ENCODE measurements around the gene CYP2C18.
"Not testable (repeated sequence)": the region's sequence is repeated elsewhere in the genome, so short reads cannot be mapped to it uniquely, and the experiment has no call there.

Gene CYP2C18

GRCh38 chr10:94747838-94748237 lies 64.3 kb downstream of the CYP2C18 start:
- no peak for DNase-seq

- no peak for DNase-seq
Observed at GRCh38 chr10:94757916-94758315, 74.4 kb downstream of the CYP2C18 start.

GRCh38 chr10:94760586-94761178 lies 77.2 kb downstream of the CYP2C18 start:
- DNase-seq: no peak

GRCh38 chr10:94762393-94762792 lies 78.9 kb downstream of the CYP2C18 start, which contains the start of gene CYP2C19:
Gene CYP2C19, plus strand, starts transcription at chr10:94762681. Its CDS starts 25 bp downstream, at chr10:94762706.
- DNase-seq: no peak

- not testable (repeated sequence) for DNase-seq
Observed at GRCh38 chr10:94775425-94775824, 91.9 kb downstream of the CYP2C18 start.

GRCh38 chr10:94777886-94778458 lies 94.4 kb downstream of the CYP2C18 start:
- no peak for DNase-seq

- DNase-seq: no peak
Observed at GRCh38 chr10:94780844-94781243, 97.3 kb downstream of the CYP2C18 start.

GRCh38 chr10:94784256-94784655 lies 100.7 kb downstream of the CYP2C18 start:
- DNase-seq: no peak

- no peak for DNase-seq
Observed at GRCh38 chr10:94785211-94785610, 101.7 kb downstream of the CYP2C18 start.

Measured in NCI-H1417 treated with DMSO at 0.1 percent for 48 hours (cell line).